ENCODE data around the gene STAC2. TPM values are rescaled to one million over a fixed set of nuclear protein-coding genes. Genes with fewer than 3 reads are reported as not detected.

The STAC2 gene
- total and polyA plus RNA-seq, 5 donors from 2014 or later = not detected

GRCh38 chr17:39246274-39246673 lies 20.5 kb upstream of the STAC2 start:
- H3K4me3 Mint-ChIP-seq = no peak overlapping the region
- peak overlapping the region in 1 of 3 donors; percentile 42 for H3K27ac Mint-ChIP-seq
- no peak overlapping the region for H3K4me3 ChIP-seq (ENCODE audit: low read depth, low read length)
- H3K27ac ChIP-seq (ENCODE audit: insufficient read depth, low read length, poor library complexity, severe bottlenecking) = no peak overlapping the region
- peaks cover 5% of the 10 kb centered on the region for H3K27me3 Mint-ChIP-seq
- H3K9me3 ChIP-seq (ENCODE audit: control insufficient read depth in 2 of 2, low read length in 2 of 2) = no peaks in the 10 kb centered on the region
- no peaks in the 10 kb centered on the region for H3K36me3 Mint-ChIP-seq
- H3K27me3 ChIP-seq (ENCODE audit: control insufficient read depth, insufficient read depth, low read length) = no peaks in the 10 kb centered on the region
- no peaks in the 10 kb centered on the region for H3K9me3 Mint-ChIP-seq
- DNase-seq = no peak
- peaks cover 4 to 8% (median 6%) of the 10 kb centered on the region in 4 donors for H3K4me1 Mint-ChIP-seq
- no peak for ATAC-seq (ENCODE audit: low read depth in 2 of 2)
- H3K36me3 ChIP-seq (ENCODE audit: control insufficient read depth, insufficient read depth, low read length) = no peaks in the 10 kb centered on the region
- H3K4me1 ChIP-seq (ENCODE audit: control insufficient read depth, insufficient read depth, low read length, poor library complexity, severe bottlenecking) = peaks cover 13% of the 10 kb centered on the region

GRCh38 chr17:39244600-39245570 lies 19.1 kb upstream of the STAC2 start:
- H3K27ac Mint-ChIP-seq = peak overlapping the region in 2 of 3 donors; percentile 60 to 70

GRCh38 chr17:39244016-39244599 lies 18.4 kb upstream of the STAC2 start:
- H3K4me1 Mint-ChIP-seq = peaks cover 4 to 18% (median 12%) of the 10 kb centered on the region in 4 donors
- peak overlapping the region in 1 of 4 donors; percentile 55 for H3K4me3 Mint-ChIP-seq
- Histone ChIP-seq H3K4me1 (ENCODE audit: control insufficient read depth, insufficient read depth, low read length, poor library complexity, severe bottlenecking) (peaks cover 22% of the 10 kb centered on the region), H3K4me3 (ENCODE audit: low read depth, low read length) (no peak overlapping the region), H3K36me3 (ENCODE audit: control insufficient read depth, insufficient read depth, low read length) (no peaks in the 10 kb centered on the region), H3K27ac (ENCODE audit: insufficient read depth, low read length, poor library complexity, severe bottlenecking) (no peak overlapping the region), H3K9me3 (ENCODE audit: control insufficient read depth in 2 of 2, low read length in 2 of 2) (no peaks in the 10 kb centered on the region), H3K27me3 (ENCODE audit: control insufficient read depth, insufficient read depth, low read length) (no peaks in the 10 kb centered on the region)
- ATAC-seq (ENCODE audit: low read depth in 2 of 2) (peak in 1 of 2 donors; percentile 2), DNase-seq (no peak)
- H3K27me3 Mint-ChIP-seq = peaks cover 9% of the 10 kb centered on the region
- peak overlapping the region in 2 of 3 donors; percentile 63 to 70 for H3K27ac Mint-ChIP-seq
- H3K36me3 Mint-ChIP-seq = no peaks in the 10 kb centered on the region
- no peaks in the 10 kb centered on the region for H3K9me3 Mint-ChIP-seq

More at GRCh38 chr17:39244600-39245570, 19.1 kb upstream of the STAC2 start:
- H3K4me1 ChIP-seq (ENCODE audit: control insufficient read depth, insufficient read depth, low read length, poor library complexity, severe bottlenecking) = peaks cover 14% of the 10 kb centered on the region
- peak overlapping the region in 3 of 4 donors; percentile 50 to 55 (median 55) for H3K4me3 Mint-ChIP-seq
- no peaks in the 10 kb centered on the region for H3K9me3 ChIP-seq (ENCODE audit: control insufficient read depth in 2 of 2, low read length in 2 of 2)
- H3K27me3 Mint-ChIP-seq = peaks cover 5% of the 10 kb centered on the region
- H3K4me3 ChIP-seq (ENCODE audit: low read depth, low read length) = no peak overlapping the region
- no peaks in the 10 kb centered on the region for H3K9me3 Mint-ChIP-seq
- ATAC-seq (ENCODE audit: low read depth in 2 of 2) (peak; percentile 81 to 84), DNase-seq (peak; percentile 75 to 87 (median 78))
- H3K27ac ChIP-seq (ENCODE audit: insufficient read depth, low read length, poor library complexity, severe bottlenecking) = no peak overlapping the region
- no peaks in the 10 kb centered on the region for H3K27me3 ChIP-seq (ENCODE audit: control insufficient read depth, insufficient read depth, low read length)
- no peaks in the 10 kb centered on the region for H3K36me3 Mint-ChIP-seq
- H3K36me3 ChIP-seq (ENCODE audit: control insufficient read depth, insufficient read depth, low read length) = no peaks in the 10 kb centered on the region
- peaks cover 4 to 10% (median 6%) of the 10 kb centered on the region in 4 donors for H3K4me1 Mint-ChIP-seq

GRCh38 chr17:39243155-39243554 lies 17.4 kb upstream of the STAC2 start:
- peaks cover 9 to 26% (median 18%) of the 10 kb centered on the region in 4 donors for H3K4me1 Mint-ChIP-seq
- H3K27me3 Mint-ChIP-seq = peaks cover 9% of the 10 kb centered on the region
- H3K4me3 ChIP-seq (ENCODE audit: low read depth, low read length) = no peak overlapping the region
- H3K9me3 Mint-ChIP-seq = no peaks in the 10 kb centered on the region
- no peaks in the 10 kb centered on the region for H3K36me3 Mint-ChIP-seq
- no peak for ATAC-seq (ENCODE audit: low read depth in 2 of 2)
- no peaks in the 10 kb centered on the region for H3K9me3 ChIP-seq (ENCODE audit: control insufficient read depth in 2 of 2, low read length in 2 of 2)
- no peak overlapping the region for H3K4me3 Mint-ChIP-seq
- no peaks in the 10 kb centered on the region for H3K36me3 ChIP-seq (ENCODE audit: control insufficient read depth, insufficient read depth, low read length)
- H3K27ac ChIP-seq (ENCODE audit: insufficient read depth, low read length, poor library complexity, severe bottlenecking) = no peak overlapping the region
- no peaks in the 10 kb centered on the region for H3K27me3 ChIP-seq (ENCODE audit: control insufficient read depth, insufficient read depth, low read length)
- DNase-seq = no peak
- H3K4me1 ChIP-seq (ENCODE audit: control insufficient read depth, insufficient read depth, low read length, poor library complexity, severe bottlenecking) = peaks cover 31% of the 10 kb centered on the region
- H3K27ac Mint-ChIP-seq = no peak overlapping the region

- no peak overlapping the region for H3K4me3 ChIP-seq (ENCODE audit: low read depth, low read length)
- H3K9me3 Mint-ChIP-seq = no peaks in the 10 kb centered on the region
- no peaks in the 10 kb centered on the region for H3K27me3 ChIP-seq (ENCODE audit: control insufficient read depth, insufficient read depth, low read length)
- H3K9me3 ChIP-seq (ENCODE audit: control insufficient read depth in 2 of 2, low read length in 2 of 2) = no peaks in the 10 kb centered on the region
- H3K36me3 Mint-ChIP-seq = no peaks in the 10 kb centered on the region
- DNase-seq (no peak), ATAC-seq (ENCODE audit: low read depth in 2 of 2) (no peak)
- H3K4me1 ChIP-seq (ENCODE audit: control insufficient read depth, insufficient read depth, low read length, poor library complexity, severe bottlenecking) = peaks cover 44% of the 10 kb centered on the region
- peaks cover 9% of the 10 kb centered on the region for H3K27me3 Mint-ChIP-seq
- peak overlapping the region in 1 of 3 donors; percentile 90 for H3K27ac Mint-ChIP-seq
- H3K27ac ChIP-seq (ENCODE audit: insufficient read depth, low read length, poor library complexity, severe bottlenecking) = no peak overlapping the region
- no peak overlapping the region for H3K4me3 Mint-ChIP-seq
- no peaks in the 10 kb centered on the region for H3K36me3 ChIP-seq (ENCODE audit: control insufficient read depth, insufficient read depth, low read length)
- peaks cover 9 to 41% (median 21%) of the 10 kb centered on the region in 4 donors for H3K4me1 Mint-ChIP-seq
Observed at GRCh38 chr17:39240631-39241030, 14.9 kb upstream of the STAC2 start.

GRCh38 chr17:39239640-39240314 lies 14.0 kb upstream of the STAC2 start:
- peak overlapping the region; percentile 49 for H3K4me3 ChIP-seq (ENCODE audit: low read depth, low read length)
- Mint-ChIP-seq H3K27me3 (peaks cover 12% of the 10 kb centered on the region), H3K27ac (peak overlapping the region in 2 of 3 donors; percentile 90 to 100), H3K4me3 (peak overlapping the region in 2 of 4 donors; percentile 34 to 62), H3K4me1 (peaks cover 6 to 41% (median 22%) of the 10 kb centered on the region in 4 donors), H3K36me3 (no peaks in the 10 kb centered on the region), H3K9me3 (no peaks in the 10 kb centered on the region)
- DNase-seq (peak; percentile 56 to 82 (median 69)), ATAC-seq (ENCODE audit: low read depth in 2 of 2) (peak; percentile 38 to 46)
- no peaks in the 10 kb centered on the region for H3K9me3 ChIP-seq (ENCODE audit: control insufficient read depth in 2 of 2, low read length in 2 of 2)
- no peaks in the 10 kb centered on the region for H3K36me3 ChIP-seq (ENCODE audit: control insufficient read depth, insufficient read depth, low read length)
- H3K4me1 ChIP-seq (ENCODE audit: control insufficient read depth, insufficient read depth, low read length, poor library complexity, severe bottlenecking) = peaks cover 44% of the 10 kb centered on the region
- peak overlapping the region; percentile 89 for H3K27ac ChIP-seq (ENCODE audit: insufficient read depth, low read length, poor library complexity, severe bottlenecking)
- H3K27me3 ChIP-seq (ENCODE audit: control insufficient read depth, insufficient read depth, low read length) = no peaks in the 10 kb centered on the region

GRCh38 chr17:39238311-39238972 lies 12.7 kb upstream of the STAC2 start:
- peak; percentile 96 for ATAC-seq (ENCODE audit: low read depth in 2 of 2)
- H3K27ac ChIP-seq (ENCODE audit: insufficient read depth, low read length, poor library complexity, severe bottlenecking) = peak overlapping the region; percentile 89
- Mint-ChIP-seq H3K27me3 (peaks cover 8% of the 10 kb centered on the region), H3K27ac (peak overlapping the region; percentile 95 to 100 (median 98)), H3K36me3 (no peaks in the 10 kb centered on the region), H3K9me3 (no peaks in the 10 kb centered on the region), H3K4me3 (peak overlapping the region; percentile 48 to 87 (median 82)), H3K4me1 (peaks cover 5 to 37% (median 18%) of the 10 kb centered on the region in 4 donors)
- H3K36me3 ChIP-seq (ENCODE audit: control insufficient read depth, insufficient read depth, low read length) = no peaks in the 10 kb centered on the region
- peak; percentile 80 to 94 (median 90) for DNase-seq
- peaks cover 34% of the 10 kb centered on the region for H3K4me1 ChIP-seq (ENCODE audit: control insufficient read depth, insufficient read depth, low read length, poor library complexity, severe bottlenecking)
- H3K27me3 ChIP-seq (ENCODE audit: control insufficient read depth, insufficient read depth, low read length) = no peaks in the 10 kb centered on the region
- no peaks in the 10 kb centered on the region for H3K9me3 ChIP-seq (ENCODE audit: control insufficient read depth in 2 of 2, low read length in 2 of 2)
- H3K4me3 ChIP-seq (ENCODE audit: low read depth, low read length) = peak overlapping the region; percentile 60

Data from CD4-positive, CD25-positive, alpha-beta regulatory T cell (primary cell).